ENCODE data around the gene MAP4K2. TPM values are rescaled to one million over a fixed set of nuclear protein-coding genes. Genes with fewer than 3 reads are reported as not detected.

The MAP4K2 gene
- total RNA-seq, 4 donors from 2014 or later, result 8.5 to 33.3 (median 17.7) TPM

GRCh38 chr11:64836448-64837072 is 33.5 kb upstream of the MAP4K2 start:
- no peak for TF ChIP-seq CTCF (IDR thresholded peaks at IDR 0.05)
- ATAC-seq (ENCODE audit: low FRiP score), result no peak
- no peak for DNase-seq (ENCODE audit: low spot score)

- no peak for TF ChIP-seq CTCF (IDR thresholded peaks at IDR 0.05)
- DNase-seq (ENCODE audit: low spot score) (no peak), ATAC-seq (ENCODE audit: low FRiP score) (peak; percentile 6)
Observed at GRCh38 chr11:64835616-64836447, 32.8 kb upstream of the MAP4K2 start.

- TF ChIP-seq CTCF (IDR thresholded peaks at IDR 0.05), result no peak
- ATAC-seq (ENCODE audit: low FRiP score) (peak; percentile 77), DNase-seq (ENCODE audit: low spot score) (no peak)
Observed at GRCh38 chr11:64834723-64835615, 32.0 kb upstream of the MAP4K2 start.

GRCh38 chr11:64834031-64834722 is 31.2 kb upstream of the MAP4K2 start:
- DNase-seq (ENCODE audit: low spot score) (no peak), ATAC-seq (ENCODE audit: low FRiP score) (no peak)
- no peak for TF ChIP-seq CTCF (IDR thresholded peaks at IDR 0.05)

- DNase-seq (ENCODE audit: low spot score), result no peak
- no peak for ATAC-seq (ENCODE audit: low FRiP score)
- TF ChIP-seq CTCF (IDR thresholded peaks at IDR 0.05), result no peak
Observed at GRCh38 chr11:64833509-64833908, 30.5 kb upstream of the MAP4K2 start.

- DNase-seq (ENCODE audit: low spot score), result no peak
- no peak for TF ChIP-seq CTCF (IDR thresholded peaks at IDR 0.05)
- ATAC-seq (ENCODE audit: low FRiP score), result no peak
Observed at GRCh38 chr11:64833198-64833502, 30.1 kb upstream of the MAP4K2 start.

Data from omental fat pad (tissue), 4 donors.